ENCODE data around the gene CEBPZOS.

Gene CEBPZOS

GRCh38 chr2:37154785-37155184, 41.5 kb upstream of the CEBPZOS start:
- no peak overlapping the region for H3K4me2 ChIP-seq (ENCODE audit: insufficient read depth, low read length, poor library complexity, severe bottlenecking)
- H3K14ac ChIP-seq (ENCODE audit: low read length) = no peak overlapping the region
- H2AFZ ChIP-seq (ENCODE audit: low read length) = no peak overlapping the region
- H3K27me3 ChIP-seq (ENCODE audit: control insufficient read depth in 3 of 3, insufficient read depth in 3 of 3, low read depth in 1 of 3, low read length in 3 of 3) = peaks cover 0 to 4% (median 0%) of the 10 kb centered on the region in 3 experiments
- H2BK120ac ChIP-seq (ENCODE audit: low read depth, low read length) = no peak overlapping the region
- H3K36me3 ChIP-seq (replicated peaks in 1 of 2; ENCODE audit: control insufficient read depth in 2 of 2, insufficient read depth in 2 of 2, low read length in 2 of 2) = peaks cover 0 to 12% of the 10 kb centered on the region in 2 donors
- no peak overlapping the region for H4K8ac ChIP-seq (ENCODE audit: low read depth, low read length)
- no peak overlapping the region for H3K27ac ChIP-seq (replicated peaks; ENCODE audit: low read length)
- DNase-seq (ENCODE audit: low spot score) = no peak
- H4K91ac ChIP-seq (ENCODE audit: low read depth, low read length, poor library complexity) = no peak overlapping the region
- no peak overlapping the region for H3K18ac ChIP-seq (ENCODE audit: low read length)
- no CpG with 5 or more reads among the region's 4 CpGs for WGBS, 2 donors (ENCODE audit: extremely low coverage in 2 of 2, insufficient read length in 2 of 2, insufficient replicate concordance in 1 of 2)
- H3K23ac ChIP-seq (ENCODE audit: low read depth, low read length, poor library complexity) = no peak overlapping the region
- peaks cover 0 to 9% of the 10 kb centered on the region in 2 donors for H3K9me3 ChIP-seq (replicated peaks in 1 of 2; ENCODE audit: control insufficient read depth in 2 of 2, insufficient read depth in 1 of 2, low read depth in 1 of 2, low read length in 2 of 2)
- H2BK12ac ChIP-seq (ENCODE audit: low read length) = no peak overlapping the region
- H2AK5ac ChIP-seq (ENCODE audit: low read depth, low read length) = no peak overlapping the region
- H3K4me1 ChIP-seq (ENCODE audit: control insufficient read depth in 2 of 2, insufficient read depth in 1 of 2, low read depth in 1 of 2, low read length in 2 of 2) = peaks cover 5 to 7% of the 10 kb centered on the region in 2 donors
- H3K4ac ChIP-seq (ENCODE audit: low read length) = no peak overlapping the region
- H3K79me1 ChIP-seq (ENCODE audit: low read depth, low read length) = no peaks in the 10 kb centered on the region
- H3K4me3 ChIP-seq (ENCODE audit: low read length in 2 of 2) = no peak overlapping the region
- no peak overlapping the region for H3K9ac ChIP-seq (ENCODE audit: low read depth, low read length, poor library complexity)
- no peak overlapping the region for H2BK5ac ChIP-seq (ENCODE audit: low read length)
- H2BK15ac ChIP-seq (ENCODE audit: low read length) = no peak overlapping the region

- no CpG with 5 or more reads among the region's 27 CpGs for WGBS, 2 donors (ENCODE audit: extremely low coverage in 2 of 2, insufficient read length in 2 of 2, insufficient replicate concordance in 1 of 2)
- no peak for DNase-seq (ENCODE audit: low spot score)
Measured at GRCh38 chr2:37156071-37156856, 40.0 kb upstream of the CEBPZOS start.

DNA sequence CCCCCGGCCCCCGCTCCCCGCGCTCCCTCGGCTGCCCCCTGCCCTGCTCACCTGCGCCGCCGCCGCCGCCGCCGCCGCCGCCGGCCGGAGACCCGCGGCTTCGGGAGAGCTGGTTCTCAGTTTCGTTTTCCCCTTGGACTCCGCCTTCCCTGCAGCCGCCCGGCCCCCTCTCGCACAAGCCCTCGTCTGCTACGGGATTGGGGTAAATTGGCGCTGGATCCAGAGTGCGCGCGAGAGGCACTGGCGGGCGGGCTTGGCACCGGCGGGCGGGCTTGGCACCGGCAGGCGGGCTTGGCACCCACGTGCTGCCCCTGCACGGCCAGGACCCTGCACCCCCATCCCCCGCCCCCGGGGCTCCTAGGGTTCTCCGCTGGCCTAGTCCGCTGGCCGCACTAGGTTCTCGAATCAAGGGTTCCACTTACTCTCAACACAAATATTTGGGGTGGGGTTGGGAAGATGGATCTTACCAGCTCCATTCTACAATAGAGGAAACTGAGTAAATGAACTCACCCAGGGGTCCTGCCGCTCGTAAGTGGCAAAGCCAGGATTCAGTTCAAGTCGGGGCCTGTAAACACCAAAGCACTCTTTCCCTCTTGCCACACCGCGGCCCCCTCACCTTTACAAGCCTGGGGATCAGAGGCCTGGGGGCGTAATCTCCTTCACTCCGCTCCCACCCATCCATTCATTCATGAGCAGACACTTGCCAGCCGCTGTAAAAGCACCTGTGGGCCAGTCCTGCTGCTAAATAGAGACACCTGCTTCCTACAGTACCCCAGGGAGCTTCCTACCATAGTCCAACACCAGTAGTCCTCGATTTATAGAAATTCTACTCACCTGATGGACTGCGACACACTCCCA, 39.2 kb upstream of the CEBPZOS start, which contains the start of gene EIF2AK2:
EIF2AK2 (minus strand) TSS at position 124 of the 858 bp plus-strand sequence. CDS start 9,174 bp downstream, outside the sequence.
- peak within 1 kb of the TSS; percentile 30 for H2BK5ac ChIP-seq (ENCODE audit: low read length)
- H2BK12ac ChIP-seq (ENCODE audit: low read length) = no peak within 1 kb of the TSS
- peak within 1 kb of the TSS; percentile 77 for H3K18ac ChIP-seq (ENCODE audit: low read length)
- H3K4me1 ChIP-seq (ENCODE audit: control insufficient read depth in 2 of 2, insufficient read depth in 1 of 2, low read depth in 1 of 2, low read length in 2 of 2) = peaks cover 5 to 7% of the 10 kb centered on the region in 2 donors
- peak within 1 kb of the TSS; percentile 36 for H2AK5ac ChIP-seq (ENCODE audit: low read depth, low read length)
- H3K14ac ChIP-seq (ENCODE audit: low read length) = peak within 1 kb of the TSS; percentile 44
- no peaks in the 10 kb centered on the region for H3K79me1 ChIP-seq (ENCODE audit: low read depth, low read length)
- H3K27me3 ChIP-seq (ENCODE audit: control insufficient read depth in 3 of 3, insufficient read depth in 3 of 3, low read depth in 1 of 3, low read length in 3 of 3) = peaks cover 0 to 4% (median 0%) of the 10 kb centered on the region in 3 experiments
- H3K36me3 ChIP-seq (replicated peaks in 1 of 2; ENCODE audit: control insufficient read depth in 2 of 2, insufficient read depth in 2 of 2, low read length in 2 of 2) = peaks cover 0 to 12% of the 10 kb centered on the region in 2 donors
- DNase-seq (ENCODE audit: low spot score) = peak; percentile 64
- H3K4me2 ChIP-seq (ENCODE audit: insufficient read depth, low read length, poor library complexity, severe bottlenecking) = peak within 1 kb of the TSS; percentile 64
- no peak within 1 kb of the TSS for H2BK120ac ChIP-seq (ENCODE audit: low read depth, low read length)
- peaks cover 0 to 9% of the 10 kb centered on the region in 2 donors for H3K9me3 ChIP-seq (replicated peaks in 1 of 2; ENCODE audit: control insufficient read depth in 2 of 2, insufficient read depth in 1 of 2, low read depth in 1 of 2, low read length in 2 of 2)
- peak within 1 kb of the TSS; percentile 96 for H2AFZ ChIP-seq (ENCODE audit: low read length)
- whole genome bisulfite sequencing, 2 donors (ENCODE audit: extremely low coverage in 2 of 2, insufficient read length in 2 of 2, insufficient replicate concordance in 1 of 2) = no CpG with 5 or more reads among the region's 55 CpGs
- peak within 1 kb of the TSS; percentile 95 for H4K8ac ChIP-seq (ENCODE audit: low read depth, low read length)
- peak within 1 kb of the TSS; percentile 94 for H3K23ac ChIP-seq (ENCODE audit: low read depth, low read length, poor library complexity)
- H3K9ac ChIP-seq (ENCODE audit: low read depth, low read length, poor library complexity) = peak within 1 kb of the TSS; percentile 16
- H3K4ac ChIP-seq (ENCODE audit: low read length) = no peak within 1 kb of the TSS
- peak within 1 kb of the TSS; percentile 13 for H2BK15ac ChIP-seq (ENCODE audit: low read length)
- H3K4me3 ChIP-seq (ENCODE audit: low read length in 2 of 2) = peak within 1 kb of the TSS; percentile 78 to 87
- H4K91ac ChIP-seq (ENCODE audit: low read depth, low read length, poor library complexity) = no peak within 1 kb of the TSS
- H3K27ac ChIP-seq (replicated peaks; ENCODE audit: low read length) = no peak within 1 kb of the TSS

More at GRCh38 chr2:37156071-37156856, 40.0 kb upstream of the CEBPZOS start:
- Histone ChIP-seq H3K14ac (ENCODE audit: low read length) (peak overlapping the region; percentile 6), H4K91ac (ENCODE audit: low read depth, low read length, poor library complexity) (no peak overlapping the region), H3K4me3 (ENCODE audit: low read length in 2 of 2) (peak overlapping the region; percentile 78 to 87), H3K4ac (ENCODE audit: low read length) (no peak overlapping the region), H2BK15ac (ENCODE audit: low read length) (no peak overlapping the region), H3K23ac (ENCODE audit: low read depth, low read length, poor library complexity) (peak overlapping the region; percentile 94), H3K27me3 (ENCODE audit: control insufficient read depth in 3 of 3, insufficient read depth in 3 of 3, low read depth in 1 of 3, low read length in 3 of 3) (peaks cover 0 to 4% (median 0%) of the 10 kb centered on the region in 3 experiments), H3K18ac (ENCODE audit: low read length) (peak overlapping the region; percentile 77), H2AK5ac (ENCODE audit: low read depth, low read length) (no peak overlapping the region), H3K27ac (replicated peaks; ENCODE audit: low read length) (no peak overlapping the region), H2AFZ (ENCODE audit: low read length) (peak overlapping the region; percentile 96), H4K8ac (ENCODE audit: low read depth, low read length) (no peak overlapping the region), H3K4me2 (ENCODE audit: insufficient read depth, low read length, poor library complexity, severe bottlenecking) (peak overlapping the region; percentile 64), H3K9ac (ENCODE audit: low read depth, low read length, poor library complexity) (no peak overlapping the region), H2BK5ac (ENCODE audit: low read length) (no peak overlapping the region), H2BK12ac (ENCODE audit: low read length) (no peak overlapping the region), H3K79me1 (ENCODE audit: low read depth, low read length) (no peaks in the 10 kb centered on the region), H3K36me3 (replicated peaks in 1 of 2; ENCODE audit: control insufficient read depth in 2 of 2, insufficient read depth in 2 of 2, low read length in 2 of 2) (peaks cover 0 to 12% of the 10 kb centered on the region in 2 donors), H3K9me3 (replicated peaks in 1 of 2; ENCODE audit: control insufficient read depth in 2 of 2, insufficient read depth in 1 of 2, low read depth in 1 of 2, low read length in 2 of 2) (peaks cover 0 to 9% of the 10 kb centered on the region in 2 donors), H2BK120ac (ENCODE audit: low read depth, low read length) (no peak overlapping the region), H3K4me1 (ENCODE audit: control insufficient read depth in 2 of 2, insufficient read depth in 1 of 2, low read depth in 1 of 2, low read length in 2 of 2) (peaks cover 5 to 7% of the 10 kb centered on the region in 2 donors)

Data from neuronal stem cell (in vitro differentiated cells).